Activated T-cell treated with anti-CD3 and anti-CD28 coated beads, Interleukin-2, amount 50 U/mL, for 48 hours (primary cell): ENCODE measurements around the gene CCT6A.
"Not testable (repeated sequence)": the region's sequence is repeated elsewhere in the genome, so short reads cannot be mapped to it uniquely, and the experiment has no call there.

Experiments used
- DNase-seq, 2 experiments: peaks; one replicate each; pipeline ENCODE4 v3.0.0-alpha.2; 2020

Gene CCT6A

GRCh38 chr7:56053379-56053778 is 1.8 kb downstream of the CCT6A start:
- no peak for DNase-seq

- no peak for DNase-seq
These were observed 2.4 kb downstream of the CCT6A start for GRCh38 chr7:56053993-56054392.

DNA sequence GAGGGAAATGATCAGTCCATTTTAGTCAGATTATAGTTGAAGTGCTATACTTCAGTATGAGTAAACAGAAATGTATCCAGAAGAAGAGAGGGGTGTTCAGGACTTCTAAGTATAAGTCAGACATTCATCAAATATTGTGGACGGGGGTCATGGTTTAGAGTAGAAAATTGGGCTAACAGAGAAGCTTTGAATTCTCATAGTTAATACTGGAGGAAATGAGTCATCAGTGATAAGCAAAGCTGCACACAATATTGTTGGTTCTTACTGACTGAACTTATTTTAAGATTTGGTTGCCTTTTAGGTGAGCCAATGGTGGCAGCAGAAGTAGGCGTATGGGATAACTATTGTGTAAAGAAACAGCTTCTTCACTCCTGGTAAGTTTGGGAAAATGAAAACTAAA is 10.8 kb downstream of the CCT6A start:
- DNase-seq = no peak

GRCh38 chr7:56063500-56063881 is 11.9 kb downstream of the CCT6A start:
- DNase-seq = no peak

GRCh38 chr7:56063882-56064625 is 12.5 kb downstream of the CCT6A start, which contains the start of gene SUMF2:
Gene SUMF2 (plus strand): TSS chr7:56064286. CDS start chr7:56064312, 26 bp downstream.
- peak; percentile 93 for DNase-seq

GRCh38 chr7:56066376-56066775 is 14.8 kb downstream of the CCT6A start:
- DNase-seq = not testable (repeated sequence)

DNA sequence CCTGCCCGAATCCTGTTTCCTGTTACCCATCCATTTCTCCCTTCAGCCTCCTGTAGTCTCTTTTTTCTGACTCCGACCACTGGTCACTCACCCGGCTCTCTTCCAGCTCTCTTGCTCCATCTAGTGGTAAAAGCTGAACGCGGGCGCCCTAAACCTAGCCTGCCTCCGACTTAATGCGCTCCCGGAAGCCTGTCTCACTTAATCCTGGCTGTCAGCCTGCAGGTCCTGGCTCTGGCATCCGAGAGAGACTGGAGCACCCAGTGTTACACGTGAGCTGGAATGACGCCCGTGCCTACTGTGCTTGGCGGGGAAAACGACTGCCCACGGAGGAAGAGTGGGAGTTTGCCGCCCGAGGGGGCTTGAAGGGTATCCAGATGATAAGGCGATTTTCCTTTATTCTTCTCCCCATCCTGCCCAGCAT is 22.8 kb downstream of the CCT6A start:
- peak; percentile 82 to 85 for DNase-seq

- DNase-seq = no peak
These were observed 26.1 kb downstream of the CCT6A start for GRCh38 chr7:56077681-56078080.

DNA sequence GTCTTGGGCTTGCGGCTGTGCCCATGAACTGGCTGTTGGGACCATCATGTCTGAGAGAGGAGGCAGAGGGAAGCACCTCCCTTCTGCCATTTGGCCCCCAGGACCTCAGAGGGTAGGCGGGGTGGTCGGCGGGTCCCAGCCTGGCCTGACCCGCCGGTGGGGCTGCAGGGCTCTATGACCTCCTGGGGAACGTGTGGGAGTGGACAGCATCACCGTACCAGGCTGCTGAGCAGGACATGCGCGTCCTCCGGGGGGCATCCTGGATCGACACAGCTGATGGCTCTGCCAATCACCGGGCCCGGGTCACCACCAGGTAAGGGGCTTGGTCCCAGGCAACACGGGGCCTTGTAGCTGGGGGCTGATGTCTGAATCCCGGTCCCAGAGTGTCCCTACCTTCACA is 26.6 kb downstream of the CCT6A start:
- DNase-seq = no peak

DNA sequence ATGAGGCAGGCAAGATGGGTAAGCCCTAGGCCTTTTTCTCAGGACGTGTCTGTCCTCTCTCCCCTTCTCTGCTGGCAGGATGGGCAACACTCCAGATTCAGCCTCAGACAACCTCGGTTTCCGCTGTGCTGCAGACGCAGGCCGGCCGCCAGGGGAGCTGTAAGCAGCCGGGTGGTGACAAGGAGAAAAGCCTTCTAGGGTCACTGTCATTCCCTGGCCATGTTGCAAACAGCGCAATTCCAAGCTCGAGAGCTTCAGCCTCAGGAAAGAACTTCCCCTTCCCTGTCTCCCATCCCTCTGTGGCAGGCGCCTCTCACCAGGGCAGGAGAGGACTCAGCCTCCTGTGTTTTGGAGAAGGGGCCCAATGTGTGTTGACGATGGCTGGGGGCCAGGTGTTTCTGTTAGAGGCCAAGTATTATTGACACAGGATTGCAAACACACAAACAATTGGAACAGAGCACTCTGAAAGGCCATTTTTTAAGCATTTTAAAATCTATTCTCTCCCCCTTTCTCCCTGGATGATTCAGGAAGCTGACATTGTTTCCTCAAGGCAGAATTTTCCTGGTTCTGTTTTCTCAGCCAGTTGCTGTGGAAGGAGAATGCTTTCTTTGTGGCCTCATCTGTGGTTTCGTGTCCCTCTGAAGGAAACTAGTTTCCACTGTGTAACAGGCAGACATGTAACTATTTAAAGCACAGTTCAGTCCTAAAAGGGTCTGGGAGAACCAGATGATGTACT is 28.1 kb downstream of the CCT6A start:
- no peak for DNase-seq

GRCh38 chr7:56080726-56081435 is 29.3 kb downstream of the CCT6A start:
- not testable (repeated sequence) for DNase-seq

DNA sequence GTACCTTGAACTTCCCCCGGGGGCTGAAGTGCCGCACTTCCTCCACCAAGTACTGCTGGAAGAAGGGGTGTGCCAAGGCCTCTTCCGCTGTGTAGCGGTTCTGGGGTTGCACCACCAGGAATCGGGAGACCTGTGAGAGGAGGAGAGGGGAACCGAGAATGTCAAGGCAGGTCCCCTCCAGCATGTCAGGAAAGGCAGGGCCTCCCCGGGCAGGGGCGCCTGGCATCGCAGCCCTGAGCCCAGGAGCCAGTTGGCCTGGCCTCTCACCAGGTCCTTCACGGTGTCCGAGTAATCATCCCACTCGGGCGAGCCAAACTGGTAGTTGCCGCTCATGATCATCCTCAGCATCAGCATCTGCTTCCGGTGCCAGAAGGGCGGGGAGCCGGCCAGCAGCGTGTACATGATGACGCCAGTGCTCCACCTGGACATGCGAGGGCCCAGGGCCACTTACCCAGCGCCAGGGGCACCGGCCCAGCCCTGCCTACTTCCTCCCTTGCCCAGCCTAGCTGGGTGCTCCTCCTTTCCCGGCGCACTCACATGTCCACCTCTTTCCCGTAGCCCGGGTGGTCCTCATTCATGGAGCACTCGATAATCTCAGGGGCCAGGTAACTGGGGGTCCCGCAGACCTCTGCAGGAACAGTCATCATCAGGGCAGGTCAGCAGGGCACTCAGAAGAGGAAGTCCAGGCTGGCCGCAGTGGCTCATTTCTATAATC is 30.2 kb downstream of the CCT6A start:
- no peak for DNase-seq

GRCh38 chr7:56083150-56083785 is 31.7 kb downstream of the CCT6A start:
- no peak for DNase-seq

DNA sequence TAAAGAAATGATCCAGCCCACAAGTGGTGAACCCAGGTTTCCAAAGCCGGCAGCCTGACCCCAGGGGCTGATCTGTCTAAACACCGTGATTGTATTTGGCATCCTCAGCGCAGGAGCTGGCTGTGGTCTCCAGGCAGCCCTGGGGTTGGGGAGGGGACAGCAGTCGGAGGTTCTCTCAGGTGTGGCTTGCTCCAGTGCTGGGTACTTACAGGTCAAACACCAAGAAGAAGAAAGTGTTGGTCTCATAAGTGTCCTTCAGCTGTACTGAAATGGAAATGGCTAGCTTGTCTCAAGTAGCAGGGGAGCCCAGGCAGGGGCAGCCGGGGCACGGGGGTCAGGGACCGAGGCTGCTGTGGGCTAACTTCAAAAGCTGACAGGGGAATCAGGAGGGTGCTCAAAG is 35.2 kb downstream of the CCT6A start:
- no peak for DNase-seq

DNA sequence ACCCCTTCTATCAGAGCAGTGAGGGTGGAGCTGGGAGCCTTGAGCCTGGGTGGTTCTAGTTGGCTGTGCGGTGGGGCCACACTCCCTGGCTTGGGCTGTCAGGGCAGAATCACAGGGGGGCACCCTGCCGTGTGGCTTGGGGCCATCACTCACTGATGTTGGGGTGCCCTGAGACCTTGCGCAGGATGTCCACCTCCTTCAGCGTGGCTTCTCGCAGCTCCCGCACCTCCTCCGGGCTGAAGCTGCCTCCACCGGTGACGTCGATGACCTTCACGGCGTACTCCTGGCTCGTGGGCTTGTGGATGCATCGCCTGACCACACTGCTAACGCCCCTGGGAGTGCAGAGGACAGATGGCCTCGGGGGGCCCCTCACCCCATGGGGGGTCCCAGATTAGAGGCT is 35.9 kb downstream of the CCT6A start:
- no peak for DNase-seq

GRCh38 chr7:56091591-56091990 is 40.0 kb downstream of the CCT6A start:
- DNase-seq = no peak

GRCh38 chr7:56092388-56092787 is 40.8 kb downstream of the CCT6A start:
- DNase-seq = not testable (repeated sequence)

DNA sequence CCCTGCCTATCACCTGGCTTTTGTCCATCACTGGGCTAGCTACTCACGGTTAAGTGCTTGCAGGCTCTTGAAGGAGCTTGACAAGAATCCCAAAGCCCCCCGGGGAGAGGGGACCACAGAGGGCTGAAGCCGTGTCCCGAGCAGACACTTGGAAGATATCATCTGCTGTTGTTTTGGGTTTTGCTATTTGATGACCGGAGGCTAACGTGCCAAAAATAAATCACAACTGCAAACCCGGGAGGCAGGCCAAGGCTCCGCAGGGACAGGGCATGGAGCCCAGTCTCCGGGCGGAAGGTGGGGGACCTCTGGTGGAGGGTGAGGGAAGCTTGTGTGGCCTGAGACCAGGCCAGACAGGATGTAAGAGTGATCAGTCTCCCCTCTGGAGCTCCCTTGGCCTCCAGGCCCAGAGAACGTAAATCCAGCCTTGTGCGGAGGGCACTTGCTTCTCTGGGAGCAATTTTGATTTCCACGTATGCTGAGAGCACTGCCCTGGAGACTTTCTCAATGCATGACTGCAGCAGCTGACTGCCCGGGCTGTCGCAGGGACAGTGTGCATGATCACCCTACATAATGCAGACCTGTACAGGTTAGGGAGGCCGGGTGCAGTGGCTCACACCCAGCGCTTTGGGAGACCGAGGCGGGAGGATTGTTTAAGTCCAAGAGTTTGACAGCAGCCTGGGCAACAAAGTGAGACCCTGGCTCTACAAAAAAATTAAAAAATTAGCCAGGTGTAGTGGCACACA is 41.4 kb downstream of the CCT6A start, which contains the start of gene PHKG1:
PHKG1 (minus strand) TSS at position 164 of the 743 bp plus-strand sequence. CDS start 4,011 bp downstream, outside the sequence.
- DNase-seq = no peak

DNA sequence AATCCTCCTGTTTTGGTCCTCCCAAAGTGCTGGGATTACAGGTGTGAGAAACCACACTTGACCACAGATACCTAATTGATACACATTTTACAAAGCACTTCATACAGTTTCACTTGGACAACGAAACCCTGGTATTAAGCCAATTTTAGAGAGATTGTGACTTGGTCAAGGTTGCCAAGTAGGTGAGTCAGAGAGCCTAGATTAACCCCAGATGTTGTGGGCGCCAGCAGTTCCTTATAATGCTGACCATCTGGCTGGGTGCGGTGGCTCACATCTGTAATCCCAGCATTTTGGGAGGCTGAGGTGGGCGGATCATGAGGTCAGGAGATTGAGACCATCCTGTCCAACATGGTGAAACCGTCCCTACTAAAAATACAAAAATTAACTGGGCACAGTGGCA is 46.1 kb downstream of the CCT6A start:
- no peak for DNase-seq

DNA sequence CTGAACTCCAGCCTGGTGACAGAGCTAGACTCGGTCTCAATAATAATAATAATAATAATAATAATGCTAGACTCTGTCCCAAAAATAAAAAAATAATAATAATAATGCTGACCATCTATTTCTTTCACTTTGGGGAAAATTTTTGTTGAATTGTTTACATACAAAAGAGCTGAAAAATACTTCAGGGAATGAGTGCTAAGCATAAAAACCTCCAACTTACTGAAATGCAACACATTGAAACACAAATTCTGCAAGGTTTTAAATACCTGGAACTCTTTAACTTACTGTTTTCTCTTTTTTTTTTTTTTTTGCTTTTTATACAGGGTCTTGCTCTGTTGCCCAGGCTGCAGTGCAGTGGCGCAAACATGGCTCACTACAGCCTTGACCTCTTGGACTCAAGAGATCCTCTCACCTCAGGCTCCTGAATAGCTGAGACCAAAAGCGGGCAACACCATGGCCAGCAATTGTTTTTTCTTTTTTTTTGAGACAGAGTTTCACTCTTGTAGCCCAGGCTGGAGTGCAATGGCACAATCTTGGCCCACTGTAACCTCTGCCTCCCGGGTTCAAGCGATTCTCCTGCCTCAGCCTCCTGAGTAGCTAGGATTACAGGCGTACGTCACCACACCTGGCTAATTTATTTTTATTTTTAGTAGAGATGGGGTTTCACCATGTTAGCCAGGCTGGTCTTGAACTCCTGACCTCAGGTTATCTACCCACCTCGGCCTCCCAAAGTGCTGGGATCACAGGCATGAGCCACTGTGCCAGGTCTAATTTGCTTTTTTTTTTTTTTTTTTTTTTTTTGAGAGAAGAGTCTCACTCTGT is 46.8 kb downstream of the CCT6A start:
- not testable (repeated sequence) for DNase-seq

GRCh38 chr7:56099653-56100052 is 48.1 kb downstream of the CCT6A start:
- no peak for DNase-seq
